ENCODE measurements around the gene IMPDH2. TPM values are rescaled to one million over a fixed set of nuclear protein-coding genes. Genes with fewer than 3 reads are reported as not detected.
A peak's percentile ranks its signal among the peaks of the same experiment; 100 is the strongest.

Gene IMPDH2
- 271 and 313 TPM in 2 replicates for total RNA-seq (ENCODE audit: low replicate concordance)

DNA sequence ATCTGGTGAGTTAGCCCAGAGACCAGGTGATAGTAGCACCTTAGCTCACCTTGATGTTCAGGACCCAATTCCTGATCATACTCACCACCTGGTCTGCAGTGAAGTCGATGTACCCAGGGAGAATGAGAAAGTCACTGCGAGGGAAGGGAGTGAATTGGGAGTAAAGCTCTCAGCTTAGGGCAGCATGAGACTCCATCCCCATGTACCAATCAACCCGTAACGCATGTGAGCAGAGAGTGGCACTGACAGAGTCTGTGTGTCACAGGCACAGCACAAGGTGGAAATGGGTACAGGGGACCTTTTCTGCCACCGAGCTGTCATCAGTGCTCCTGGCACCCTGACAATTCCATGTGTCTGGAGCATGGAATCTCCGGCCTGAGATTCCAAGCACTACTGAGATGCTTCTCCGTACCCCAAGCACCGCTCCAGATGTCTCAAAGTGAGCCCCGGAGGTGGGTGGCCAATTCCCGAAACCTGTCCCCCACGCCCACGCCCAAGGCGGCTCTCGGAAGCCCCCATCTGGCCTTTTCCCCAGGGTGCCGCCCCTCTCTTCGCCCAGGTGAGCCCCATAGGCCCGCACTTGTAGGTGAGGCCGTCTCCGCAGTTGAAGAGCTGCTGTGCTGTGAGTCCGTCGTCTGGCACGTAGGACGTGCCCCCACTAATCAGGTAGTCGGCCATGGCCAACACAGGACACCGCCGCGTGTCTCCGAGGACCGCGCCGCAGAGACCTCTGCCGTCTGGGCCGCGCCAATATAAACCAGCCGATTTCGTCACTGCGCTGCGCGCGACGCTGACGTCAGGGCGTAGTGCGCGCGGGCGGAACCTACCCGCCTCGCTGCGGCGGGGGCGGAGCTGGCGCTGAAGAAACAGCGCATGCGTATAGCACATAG is at the start of gene IMPDH2:
Gene IMPDH2, minus strand, starts transcription at position 726 of the 890 bp plus-strand sequence. Its CDS starts 48 bp downstream, at position 678.
- Mint-ChIP-seq H3K4me3 (peak within 1 kb of the TSS; percentile 93), H3K27me3 (ENCODE audit: insufficient read depth, low read depth) (peaks cover 12% of the 10 kb centered on the region), H3K36me3 (peaks cover 32% of the 10 kb centered on the region), H3K9me3 (no peaks in the 10 kb centered on the region), H3K27ac (peak within 1 kb of the TSS; percentile 94), H3K4me1 (peaks cover 20% of the 10 kb centered on the region)
- H3K36me3 ChIP-seq: no peaks in the 10 kb centered on the region
- H3K27me3 ChIP-seq: no peaks in the 10 kb centered on the region
- peak; percentile 98 for DNase-seq (ENCODE audit: low spot score)
- H3K9me3 ChIP-seq (ENCODE audit: low read depth): no peaks in the 10 kb centered on the region
- H2AFZ ChIP-seq (replicated peaks): peak within 1 kb of the TSS; percentile 27
- H3K4me1 ChIP-seq: peaks cover 11% of the 10 kb centered on the region
- H3K9ac ChIP-seq: peak within 1 kb of the TSS; percentile 68
- H3K4me2 ChIP-seq: peak within 1 kb of the TSS; percentile 92
- H3K4me3 ChIP-seq: peak within 1 kb of the TSS; percentile 58
- TF ChIP-seq EZH2 (IDR thresholded peaks at IDR 0.05): no peak
- TF ChIP-seq, protein P1, sequence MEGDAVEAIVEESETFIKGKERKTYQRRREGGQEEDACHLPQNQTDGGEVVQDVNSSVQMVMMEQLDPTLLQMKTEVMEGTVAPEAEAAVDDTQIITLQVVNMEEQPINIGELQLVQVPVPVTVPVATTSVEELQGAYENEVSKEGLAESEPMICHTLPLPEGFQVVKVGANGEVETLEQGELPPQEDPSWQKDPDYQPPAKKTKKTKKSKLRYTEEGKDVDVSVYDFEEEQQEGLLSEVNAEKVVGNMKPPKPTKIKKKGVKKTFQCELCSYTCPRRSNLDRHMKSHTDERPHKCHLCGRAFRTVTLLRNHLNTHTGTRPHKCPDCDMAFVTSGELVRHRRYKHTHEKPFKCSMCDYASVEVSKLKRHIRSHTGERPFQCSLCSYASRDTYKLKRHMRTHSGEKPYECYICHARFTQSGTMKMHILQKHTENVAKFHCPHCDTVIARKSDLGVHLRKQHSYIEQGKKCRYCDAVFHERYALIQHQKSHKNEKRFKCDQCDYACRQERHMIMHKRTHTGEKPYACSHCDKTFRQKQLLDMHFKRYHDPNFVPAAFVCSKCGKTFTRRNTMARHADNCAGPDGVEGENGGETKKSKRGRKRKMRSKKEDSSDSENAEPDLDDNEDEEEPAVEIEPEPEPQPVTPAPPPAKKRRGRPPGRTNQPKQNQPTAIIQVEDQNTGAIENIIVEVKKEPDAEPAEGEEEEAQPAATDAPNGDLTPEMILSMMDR (IDR thresholded peaks at IDR 0.05): peak; percentile 23
- H4K20me1 ChIP-seq (ENCODE audit: low read depth): no peaks in the 10 kb centered on the region
- peaks cover 54% of the 10 kb centered on the region for H3F3A ChIP-seq (ENCODE audit: low read depth)
- no peak within 1 kb of the TSS for H3K27ac ChIP-seq
- H3K79me2 ChIP-seq (ENCODE audit: low read depth): peaks cover 23% of the 10 kb centered on the region

GRCh38 chr3:49076646-49077045 is 47.4 kb upstream of the IMPDH2 start:
- Histone ChIP-seq H3K4me3 (no peak overlapping the region), H3K27ac (no peak overlapping the region), H3K9ac (no peak overlapping the region), H3K36me3 (no peaks in the 10 kb centered on the region), H3K4me2 (no peak overlapping the region), H2AFZ (replicated peaks) (no peak overlapping the region), H3K27me3 (no peaks in the 10 kb centered on the region), H3K79me2 (ENCODE audit: low read depth) (peaks cover 95% of the 10 kb centered on the region), H3K9me3 (ENCODE audit: low read depth) (no peaks in the 10 kb centered on the region), H4K20me1 (ENCODE audit: low read depth) (peaks cover 54% of the 10 kb centered on the region), H3K4me1 (no peaks in the 10 kb centered on the region), H3F3A (ENCODE audit: low read depth) (peaks cover 8% of the 10 kb centered on the region)
- no peak for TF ChIP-seq EZH2 (IDR thresholded peaks at IDR 0.05)
- TF ChIP-seq, protein P1 (IDR thresholded peaks at IDR 0.05): no peak
- TF ChIP-seq EZH2phosphoT487 (IDR thresholded peaks at IDR 0.05): no peak
- no peak overlapping the region for H3K4me3 Mint-ChIP-seq
- H3K36me3 Mint-ChIP-seq: peaks cover 13% of the 10 kb centered on the region
- no peak overlapping the region for H3K27ac Mint-ChIP-seq
- H3K4me1 Mint-ChIP-seq: no peaks in the 10 kb centered on the region
- H3K27me3 Mint-ChIP-seq (ENCODE audit: insufficient read depth, low read depth): no peaks in the 10 kb centered on the region
- H3K9me3 Mint-ChIP-seq: no peaks in the 10 kb centered on the region
- no peak for DNase-seq (ENCODE audit: low spot score)

GRCh38 chr3:49076116-49076515 is 46.9 kb upstream of the IMPDH2 start:
- TF ChIP-seq EZH2 (IDR thresholded peaks at IDR 0.05) (no peak), EZH2phosphoT487 (IDR thresholded peaks at IDR 0.05) (no peak)
- TF ChIP-seq, protein P1 (IDR thresholded peaks at IDR 0.05): no peak
- DNase-seq (ENCODE audit: low spot score): no peak
- no peak overlapping the region for H3K27ac Mint-ChIP-seq
- no peaks in the 10 kb centered on the region for H3K36me3 ChIP-seq
- H2AFZ ChIP-seq (replicated peaks): no peak overlapping the region
- peaks cover 2% of the 10 kb centered on the region for H3K27me3 Mint-ChIP-seq (ENCODE audit: insufficient read depth, low read depth)
- peaks cover 8% of the 10 kb centered on the region for H3F3A ChIP-seq (ENCODE audit: low read depth)
- H3K79me2 ChIP-seq (ENCODE audit: low read depth): peaks cover 95% of the 10 kb centered on the region
- H4K20me1 ChIP-seq (ENCODE audit: low read depth): peaks cover 52% of the 10 kb centered on the region
- no peak overlapping the region for H3K9ac ChIP-seq
- H3K36me3 Mint-ChIP-seq: peaks cover 17% of the 10 kb centered on the region
- H3K4me1 ChIP-seq: no peaks in the 10 kb centered on the region
- H3K4me3 Mint-ChIP-seq: no peak overlapping the region
- H3K4me3 ChIP-seq: no peak overlapping the region
- H3K4me2 ChIP-seq: no peak overlapping the region
- H3K9me3 Mint-ChIP-seq: no peaks in the 10 kb centered on the region
- no peaks in the 10 kb centered on the region for H3K9me3 ChIP-seq (ENCODE audit: low read depth)
- H3K4me1 Mint-ChIP-seq: no peaks in the 10 kb centered on the region
- no peaks in the 10 kb centered on the region for H3K27me3 ChIP-seq
- no peak overlapping the region for H3K27ac ChIP-seq

Measured in neural progenitor cell (in vitro differentiated cells).